Keratinocyte (primary cell): ENCODE measurements around the gene FAM237A. TPM values are rescaled to one million over a fixed set of nuclear protein-coding genes. Genes with fewer than 3 reads are reported as not detected.

Experiments used
- DNase-seq: peaks from one replicate; pipeline ENCODE4 v3.0.0-alpha.2; 2011; ENCODE audit warnings: low read depth, missing footprints, low spot score
- FAIRE-seq: peaks from 2 replicates; lab custom pipeline; 2011; peaks lifted over from hg19 to GRCh38; lab: Jason Lieb, UNC
- H2AFZ ChIP-seq: 2 replicates; pipeline ENCODE4 v1.6.0; 2012; ENCODE audit warnings: low read length, control low read depth, inconsistent platforms; ENCODE audit not compliant: control insufficient read depth
- H3K27ac ChIP-seq: 2 replicates; pipeline ENCODE4 v1.5.1; 2011; ENCODE audit warnings: low read length; ENCODE audit not compliant: control insufficient read depth, insufficient read depth
- H3K27me3 ChIP-seq: 3 replicates; pipeline ENCODE4 v1.6.0; 2011; ENCODE audit warnings: low read length; ENCODE audit not compliant: control insufficient read depth, insufficient read depth; ENCODE audit errors: extremely low read depth
- H3K36me3 ChIP-seq, 2 experiments: 2 replicates in 1 of 2; 3 replicates in 1 of 2; pipeline ENCODE4 v1.5.1; 2011; ENCODE audit warnings: low read length in 2 of 2, mild to moderate bottlenecking in 1 of 2; ENCODE audit not compliant: control insufficient read depth in 2 of 2, insufficient read depth in 2 of 2; ENCODE audit errors: extremely low read depth in 1 of 2
- H3K4me1 ChIP-seq: 3 replicates; pipeline ENCODE4 v1.5.1; 2011; ENCODE audit warnings: low read length; ENCODE audit not compliant: control insufficient read depth, insufficient read depth; ENCODE audit errors: extremely low read depth
- H3K4me2 ChIP-seq: 3 replicates; pipeline ENCODE4 v1.6.0; 2011; ENCODE audit warnings: low read depth, low read length; ENCODE audit not compliant: control insufficient read depth, insufficient read depth; ENCODE audit errors: extremely low read depth
- H3K4me3 ChIP-seq, 3 experiments: fragments of 200-600 bp in 1 of 3; sonication (generic) in 1 of 3; 2 replicates in 2 of 3; 3 replicates in 1 of 3; pipeline ENCODE4 v1.5.1; 2011 to 2016; ENCODE audit warnings: low read length in 3 of 3, mild to moderate bottlenecking in 3 of 3, control low read depth in 2 of 3, inconsistent platforms in 1 of 3, low read depth in 1 of 3, mixed read lengths in 1 of 3, mixed run types in 1 of 3, moderate library complexity in 1 of 3; ENCODE audit not compliant: control insufficient read depth in 2 of 3, insufficient read depth in 2 of 3; ENCODE audit errors: extremely low read depth in 1 of 3
- H3K79me2 ChIP-seq: 2 replicates; pipeline ENCODE4 v1.6.0; 2012; ENCODE audit warnings: low read length; ENCODE audit not compliant: control insufficient read depth, insufficient read depth
- H3K9ac ChIP-seq: 3 replicates; pipeline ENCODE4 v1.6.0; 2011; ENCODE audit warnings: low read length; ENCODE audit not compliant: control insufficient read depth, insufficient read depth; ENCODE audit errors: extremely low read depth
- H3K9me1 ChIP-seq: 3 replicates; pipeline ENCODE4 v1.6.0; 2011; ENCODE audit warnings: low read length; ENCODE audit not compliant: control insufficient read depth, insufficient read depth; ENCODE audit errors: extremely low read depth
- H3K9me3 ChIP-seq: 2 replicates; pipeline ENCODE4 v1.5.1; 2012; ENCODE audit warnings: low read depth, low read length; ENCODE audit not compliant: control insufficient read depth
- H4K20me1 ChIP-seq: 3 replicates; pipeline ENCODE4 v1.6.0; 2011; ENCODE audit warnings: low read length; ENCODE audit not compliant: control insufficient read depth, insufficient read depth; ENCODE audit errors: extremely low read depth
- CTCF ChIP-seq, 3 experiments: IDR thresholded peaks in 1 of 3; conservative IDR thresholded peaks in 1 of 3; optimal IDR thresholded peaks in 1 of 3; 2 replicates in 2 of 3; 3 replicates in 1 of 3; pipeline versions ENCODE3 to v1.5.1; 2011; ENCODE audit warnings: low read length in 3 of 3, mild to moderate bottlenecking in 3 of 3, moderate library complexity in 2 of 3, control low read depth in 1 of 3, inconsistent platforms in 1 of 3; ENCODE audit not compliant: insufficient read depth in 2 of 3; ENCODE audit errors: extremely low read depth in 1 of 3
- EZH2 ChIP-seq: IDR thresholded peaks from one replicate; pipeline ENCODE4 v1.6.1; 2012; ENCODE audit warnings: inconsistent platforms, mild to moderate bottlenecking, low read length, moderate library complexity
- dilution Hi-C: fragments of 300-500 bp; cut with MboI; formaldehyde crosslinking; loops from one replicate; pipeline ENCODE4 v1.7.0; 2020; ENCODE audit warnings: low sequenced_read_pairs; ENCODE audit not compliant: extremely low pct_ligation_motif_present
- polyA plus RNA-seq, 5 experiments: library from polyadenylated mRNA; depleted of rRNA in 3 of 5; stranded (reverse) in 3 of 5; stranded (forward) in 1 of 5; unstranded in 1 of 5; fragments of >200 nt; gene quantifications; 1 replicate in 1 of 5; 2 replicates in 3 of 5; 3 replicates in 1 of 5; pipeline versions ENCODE4 v1.2.1 to v1.2.3, GENCODE V29; 2011 to 2012; ENCODE audit warnings: missing spikeins in 2 of 5, low read depth in 1 of 5, low replicate concordance in 1 of 5

The FAM237A gene
- polyA plus RNA-seq, 1 donor (not counting 4 experiments of a cell fraction or from before 2014, with no cell fraction given), result not detected

- H2AFZ ChIP-seq, result no peak overlapping the region
- no peaks in the 10 kb centered on the region for H3K9me3 ChIP-seq
- H3K9ac ChIP-seq, result no peak overlapping the region
- no peaks in the 10 kb centered on the region for H3K79me2 ChIP-seq
- H3K27me3 ChIP-seq, result peaks cover 17% of the 10 kb centered on the region
- H3K4me1 ChIP-seq, result no peaks in the 10 kb centered on the region
- H3K36me3 ChIP-seq, result no peaks in the 10 kb centered on the region
- dilution Hi-C loops, result no loop called here
- H3K4me2 ChIP-seq, result no peak overlapping the region
- no peaks in the 10 kb centered on the region for H4K20me1 ChIP-seq
- no peak overlapping the region for H3K4me3 ChIP-seq
- H3K9me1 ChIP-seq, result no peaks in the 10 kb centered on the region
- no peak overlapping the region for H3K27ac ChIP-seq
- TF ChIP-seq CTCF (optimal IDR thresholded peaks at IDR 0.05 in 1 of 3, IDR thresholded peaks at IDR 0.05 in 1 of 3, conservative IDR thresholded peaks at IDR 0.05 in 1 of 3; ENCODE audit: extremely low read depth in 1 of 3, insufficient read depth in 2 of 3, low read length in 3 of 3) (no peak), EZH2 (no peak)
- FAIRE-seq, result no peak
- DNase-seq, result no peak
These were observed 2.7 kb upstream of the FAM237A start for GRCh38 chr2:206639636-206640035.

GRCh38 chr2:206641226-206641625, 1.1 kb upstream of the FAM237A start:
- DNase-seq (no peak), FAIRE-seq (no peak)
- no peak overlapping the region for H3K4me3 ChIP-seq
- no peaks in the 10 kb centered on the region for H3K9me1 ChIP-seq
- H3K4me2 ChIP-seq, result no peak overlapping the region
- H3K4me1 ChIP-seq, result no peaks in the 10 kb centered on the region
- no peak overlapping the region for H3K27ac ChIP-seq
- no peaks in the 10 kb centered on the region for H4K20me1 ChIP-seq
- dilution Hi-C loops, result no loop called here
- H3K9ac ChIP-seq, result no peak overlapping the region
- H3K27me3 ChIP-seq, result peaks cover 17% of the 10 kb centered on the region
- no peak for TF ChIP-seq CTCF (optimal IDR thresholded peaks at IDR 0.05 in 1 of 3, IDR thresholded peaks at IDR 0.05 in 1 of 3, conservative IDR thresholded peaks at IDR 0.05 in 1 of 3; ENCODE audit: extremely low read depth in 1 of 3, insufficient read depth in 2 of 3, low read length in 3 of 3)
- no peak for TF ChIP-seq EZH2
- H2AFZ ChIP-seq, result no peak overlapping the region
- no peaks in the 10 kb centered on the region for H3K79me2 ChIP-seq
- no peaks in the 10 kb centered on the region for H3K9me3 ChIP-seq
- no peaks in the 10 kb centered on the region for H3K36me3 ChIP-seq
